GM21825 (cell line): ENCODE results near the gene RASL10A.
A peak's percentile ranks its signal among the peaks of the same experiment; 100 is the strongest.

Source experiments
- ATAC-seq: cut with Tn5 transposase; IDR thresholded peaks from one replicate; pipeline ENCODE4 v1.9.1; 2021; ENCODE audit warnings: mild to moderate bottlenecking, moderate library complexity; ENCODE audit not compliant: unreplicated experiment

RASL10A gene

GRCh38 chr22:29270475-29271271 lies 44.8 kb downstream of the RASL10A start:
- no peak for ATAC-seq

GRCh38 chr22:29269731-29270474 lies 45.6 kb downstream of the RASL10A start:
- no peak for ATAC-seq

DNA sequence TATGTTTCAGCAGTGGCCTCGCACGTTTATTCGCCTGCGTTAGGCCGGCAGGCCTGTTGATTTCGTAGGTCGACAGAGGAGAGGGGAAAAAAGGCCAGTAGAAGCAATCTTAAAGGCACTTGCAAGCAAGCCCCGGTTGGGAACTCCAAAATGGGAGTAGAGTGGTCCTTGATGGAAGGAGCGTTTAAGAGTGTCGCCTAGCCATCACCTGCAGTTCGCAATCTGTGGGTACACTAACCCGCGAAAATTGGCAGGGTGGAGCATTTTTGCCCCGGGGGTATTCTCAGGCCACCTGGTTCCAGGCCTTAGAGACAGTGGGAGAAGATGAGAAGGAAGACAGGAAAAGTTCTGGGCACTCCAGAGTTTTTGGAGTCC lies 46.3 kb downstream of the RASL10A start:
- ATAC-seq: no peak

DNA sequence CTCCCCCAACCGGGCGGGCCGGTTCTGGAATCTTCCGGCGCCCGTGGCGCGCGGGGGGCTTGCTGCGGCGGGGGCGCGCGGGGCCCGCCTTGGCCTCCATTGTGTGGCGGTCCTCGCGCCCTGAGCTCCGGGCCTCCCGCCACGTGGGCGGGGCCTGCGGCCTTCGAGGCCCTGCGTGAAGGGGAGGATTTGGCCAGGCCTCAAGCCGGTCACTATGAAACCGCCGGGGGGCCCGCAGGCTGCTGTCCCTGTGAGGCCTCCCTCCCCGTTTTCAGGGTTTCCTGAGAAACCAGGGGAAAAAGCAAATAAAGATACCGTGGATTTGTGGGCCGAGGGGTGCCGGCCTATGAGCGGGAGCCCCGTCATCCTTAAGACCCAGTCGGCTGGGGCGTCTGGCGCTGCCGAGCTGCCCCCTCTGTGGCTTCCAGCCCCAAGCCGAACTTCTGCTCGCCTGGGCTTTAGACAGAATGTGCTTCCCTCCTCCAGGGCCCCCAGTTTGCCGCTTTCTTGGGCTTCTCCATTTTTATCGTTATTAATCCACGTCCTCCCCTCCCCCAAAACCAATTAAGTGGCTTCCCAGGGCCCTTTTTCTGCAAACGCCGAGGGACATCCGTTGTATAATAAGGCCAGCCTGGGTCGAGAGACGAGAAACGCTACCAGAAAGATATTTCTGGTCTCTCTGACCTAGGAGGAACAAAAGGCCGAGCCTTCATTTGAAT lies 46.8 kb downstream of the RASL10A start:
- peak; percentile 20 for ATAC-seq

DNA sequence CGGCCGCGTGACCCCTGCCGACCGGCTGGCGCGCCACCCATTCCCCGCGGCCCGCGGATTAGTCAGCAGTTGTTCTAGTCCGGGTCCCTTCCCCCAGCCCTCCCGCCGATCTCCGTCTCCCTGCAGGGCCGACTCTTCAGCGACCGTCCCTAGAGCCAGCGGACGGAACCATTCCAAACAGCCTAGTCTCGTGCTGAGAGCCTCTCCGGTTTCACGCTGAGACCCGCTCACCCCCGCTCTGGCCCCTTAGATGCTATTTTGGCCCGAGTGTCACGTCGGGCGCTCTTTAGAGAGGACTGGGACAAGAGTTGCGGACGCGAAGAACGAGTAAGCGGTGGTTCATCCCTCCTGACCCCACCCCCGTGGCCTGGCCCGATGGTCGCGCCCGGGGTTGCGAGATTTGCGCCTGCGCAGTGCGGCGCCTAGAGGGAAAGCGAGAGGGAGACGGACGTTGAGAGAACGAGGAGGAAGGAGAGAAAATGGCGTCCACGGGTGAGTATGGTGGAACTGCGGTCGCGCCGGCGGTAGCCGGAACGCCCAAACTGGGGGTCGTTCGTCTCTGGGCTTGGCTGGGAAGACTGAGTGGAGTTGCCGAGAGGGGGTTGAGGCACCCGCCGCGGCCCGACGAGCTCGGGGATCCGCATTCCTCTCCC lies 47.5 kb downstream of the RASL10A start, which contains the start of the genes EWSR1 and RHBDD3:
Gene EWSR1 (plus strand): TSS at position 411 of the 653 bp plus-strand sequence. CDS start 69 bp downstream, at position 480.
Gene RHBDD3 (minus strand): TSS at position 124 of the 653 bp plus-strand sequence. CDS start 2,355 bp downstream, outside the sequence.
- ATAC-seq: peak; percentile 59

DNA sequence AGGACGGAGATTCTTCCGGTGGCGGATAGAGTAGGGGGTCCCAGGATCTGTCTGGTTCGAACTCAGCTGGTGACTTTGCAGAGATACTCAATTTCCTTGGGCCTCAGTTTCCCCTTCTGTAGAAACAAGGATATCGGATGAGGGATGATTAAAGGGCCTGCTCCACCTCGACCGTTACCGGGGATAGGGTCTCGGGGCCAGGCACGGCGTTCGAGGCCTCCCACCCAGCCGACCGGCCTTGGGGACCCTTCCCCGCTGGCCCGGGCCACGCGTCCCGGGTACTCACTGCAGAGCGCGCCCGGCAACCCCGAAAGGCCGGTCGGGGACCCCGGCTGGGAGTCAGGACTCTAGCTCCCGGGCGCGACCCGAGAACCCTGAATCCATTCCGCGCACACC lies 48.0 kb downstream of the RASL10A start:
- ATAC-seq: no peak

GRCh38 chr22:29266564-29267461 lies 48.7 kb downstream of the RASL10A start:
- ATAC-seq: no peak

- no peak for ATAC-seq
Observed at GRCh38 chr22:29265929-29266328, 49.6 kb downstream of the RASL10A start.

GRCh38 chr22:29265305-29265704 lies 50.2 kb downstream of the RASL10A start:
- no peak for ATAC-seq

DNA sequence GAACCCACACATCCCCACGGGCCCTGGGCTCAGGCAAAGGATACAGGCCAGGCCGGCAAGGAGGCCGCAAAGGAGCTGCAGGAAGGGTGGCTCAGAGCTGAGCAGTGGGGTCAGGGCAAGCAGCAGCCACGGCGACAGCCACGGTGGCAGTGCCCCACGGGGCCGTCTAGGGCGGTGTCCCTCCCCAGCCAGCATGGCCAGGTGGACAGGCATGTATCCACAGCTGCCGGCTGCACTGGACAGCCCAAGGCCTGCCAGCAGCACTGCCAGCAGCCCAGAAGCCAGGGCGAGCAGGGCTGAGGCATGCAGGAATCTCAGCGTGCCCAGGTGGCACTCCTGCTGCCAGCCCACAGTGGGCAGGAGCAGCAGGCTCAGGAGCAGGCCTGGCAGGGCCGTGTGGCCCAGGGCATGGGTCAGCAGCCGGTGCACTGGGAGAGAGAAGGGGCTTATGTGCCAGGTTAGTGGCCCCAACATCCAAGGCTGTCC lies 51.7 kb downstream of the RASL10A start:
- ATAC-seq: no peak
